Measurements from ENCODE around the gene SNRPE.

SNRPE gene

DNA sequence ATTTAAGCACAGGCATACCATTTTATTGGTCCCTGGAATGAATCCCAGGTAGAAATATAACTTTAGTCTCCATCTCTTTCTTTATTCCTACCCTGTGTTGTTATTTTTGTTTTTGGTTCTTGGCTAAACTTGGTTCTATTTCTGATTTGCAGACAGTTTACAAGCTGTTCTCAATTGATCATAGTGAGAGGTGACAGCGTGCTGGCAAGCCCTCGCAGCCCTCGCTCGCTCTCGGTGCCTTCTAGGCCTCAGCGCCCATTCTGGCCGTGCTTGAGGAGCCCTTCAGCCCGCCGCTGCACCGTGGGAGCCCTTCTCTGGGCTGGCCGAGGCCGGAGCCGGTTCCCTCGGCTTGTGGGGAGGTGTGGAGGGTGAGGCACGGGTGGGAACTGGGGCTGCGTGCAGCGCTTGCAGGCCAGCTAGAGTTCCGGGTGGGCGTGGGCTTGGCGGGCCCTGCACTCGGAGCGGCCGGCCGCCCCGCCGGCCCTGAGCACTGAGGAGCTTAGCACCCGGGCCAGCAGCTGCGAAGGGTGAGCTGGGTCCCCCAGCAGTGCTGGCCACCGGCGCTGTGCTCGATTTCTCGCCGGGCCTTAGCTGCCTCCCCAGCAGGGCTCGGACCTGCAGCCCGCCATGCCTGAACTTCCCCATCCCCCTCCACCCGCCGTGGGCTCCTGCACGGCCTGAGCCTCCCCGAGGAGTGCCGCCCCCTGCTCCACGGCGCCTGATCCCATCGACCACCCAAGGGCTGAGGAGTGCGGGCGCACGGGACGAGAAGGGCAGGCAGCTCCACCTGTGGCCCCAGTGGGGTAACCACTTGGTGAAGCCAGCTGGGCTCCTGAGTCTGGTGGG lies 38.7 kb downstream of the SNRPE start:
- TF ChIP-seq TAF1 (IDR thresholded peaks at IDR 0.05; ENCODE audit: low read depth, low read length) (no peak), POLR2A (IDR thresholded peaks at IDR 0.05; ENCODE audit: low read depth, low read length) (no peak), POLR2AphosphoS5 (IDR thresholded peaks at IDR 0.05; ENCODE audit: low read depth, low read length) (no peak), SPI1 (IDR thresholded peaks at IDR 0.05; ENCODE audit: low read depth, low read length) (no peak)
- no peak for FAIRE-seq

DNA sequence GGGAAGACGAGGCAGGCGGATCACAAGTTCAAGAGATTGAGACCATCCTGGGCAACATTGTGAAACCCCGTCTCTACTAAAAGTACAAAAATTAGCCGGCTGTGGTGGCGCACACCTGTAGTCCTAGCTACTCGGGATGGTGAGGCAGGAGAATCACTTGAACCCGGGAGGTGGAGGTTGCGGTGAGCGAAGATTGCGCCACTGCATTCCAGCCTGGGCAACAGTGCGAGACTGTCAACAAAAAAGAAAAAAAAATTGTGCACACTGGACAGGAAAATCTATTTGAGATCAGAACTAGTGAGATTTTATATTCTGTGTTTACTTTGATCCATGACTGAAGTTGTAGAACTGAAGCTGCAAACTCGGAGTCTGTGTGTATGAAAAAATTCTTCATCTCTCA lies 40.2 kb downstream of the SNRPE start:
- TF ChIP-seq SPI1 (IDR thresholded peaks at IDR 0.05; ENCODE audit: low read depth, low read length), result no peak
- TF ChIP-seq PAX5 (IDR thresholded peaks at IDR 0.05; ENCODE audit: insufficient read depth, low read length, severe bottlenecking), result no peak
- no peak for TF ChIP-seq POLR2AphosphoS5 (IDR thresholded peaks at IDR 0.05; ENCODE audit: low read depth, low read length)
- TF ChIP-seq POU2F2 (IDR thresholded peaks at IDR 0.05; ENCODE audit: low read depth, low read length), result no peak
- TF ChIP-seq TAF1 (IDR thresholded peaks at IDR 0.05; ENCODE audit: low read depth, low read length), result no peak
- no peak for TF ChIP-seq POLR2A (IDR thresholded peaks at IDR 0.05; ENCODE audit: low read depth, low read length)
- FAIRE-seq, result no peak
- no peak for DNase-seq (ENCODE audit: insufficient read length, low spot score)

More for the DNA sequence above, 38.7 kb downstream of the SNRPE start:
- no peak for DNase-seq (ENCODE audit: insufficient read length, low spot score)

- no peak for DNase-seq (ENCODE audit: insufficient read length, low spot score)
- FAIRE-seq, result no peak
- no peak for TF ChIP-seq SPI1 (IDR thresholded peaks at IDR 0.05; ENCODE audit: low read depth, low read length)
These were observed 43.9 kb downstream of the SNRPE start for GRCh38 chr1:203905275-203905674.

DNA sequence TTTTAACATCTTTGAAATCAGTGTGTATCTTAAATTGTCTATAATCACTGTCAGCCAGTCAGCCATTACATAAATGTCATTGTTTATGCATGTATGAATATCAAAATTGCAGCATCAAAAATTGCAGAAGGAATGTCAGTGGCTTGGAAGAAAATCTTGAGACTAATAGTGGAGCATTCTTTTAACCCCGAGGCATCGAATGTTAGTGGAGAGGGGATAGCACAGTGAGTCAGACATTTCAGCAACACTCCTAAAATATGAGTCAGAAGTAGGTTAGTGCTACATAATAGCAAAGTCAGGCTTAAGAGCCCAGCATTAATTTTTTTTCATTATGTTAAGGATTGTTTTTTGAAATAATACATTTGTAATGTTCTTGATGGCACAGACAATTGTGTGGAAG lies 45.5 kb downstream of the SNRPE start:
- DNase-seq (ENCODE audit: insufficient read length, low spot score) (no peak), FAIRE-seq (no peak)
- no peak for TF ChIP-seq TAF1 (IDR thresholded peaks at IDR 0.05; ENCODE audit: low read depth, low read length)
- no peak for TF ChIP-seq POLR2A (IDR thresholded peaks at IDR 0.05; ENCODE audit: low read depth, low read length)
- TF ChIP-seq SPI1 (IDR thresholded peaks at IDR 0.05; ENCODE audit: low read depth, low read length), result no peak
- no peak for TF ChIP-seq POLR2AphosphoS5 (IDR thresholded peaks at IDR 0.05; ENCODE audit: low read depth, low read length)
- no peak for TF ChIP-seq POU2F2 (IDR thresholded peaks at IDR 0.05; ENCODE audit: low read depth, low read length)
- no peak for TF ChIP-seq PAX5 (IDR thresholded peaks at IDR 0.05; ENCODE audit: insufficient read depth, low read length, severe bottlenecking)

- no peak for DNase-seq (ENCODE audit: insufficient read length, low spot score)
- no peak for FAIRE-seq
- TF ChIP-seq PAX5 (IDR thresholded peaks at IDR 0.05; ENCODE audit: insufficient read depth, low read length, severe bottlenecking) (no peak), POLR2AphosphoS5 (IDR thresholded peaks at IDR 0.05; ENCODE audit: low read depth, low read length) (no peak), POLR2A (IDR thresholded peaks at IDR 0.05; ENCODE audit: low read depth, low read length) (no peak), TAF1 (IDR thresholded peaks at IDR 0.05; ENCODE audit: low read depth, low read length) (no peak), SPI1 (IDR thresholded peaks at IDR 0.05; ENCODE audit: low read depth, low read length) (no peak), POU2F2 (IDR thresholded peaks at IDR 0.05; ENCODE audit: low read depth, low read length) (no peak)
These were observed 46.5 kb downstream of the SNRPE start for GRCh38 chr1:203907901-203908300.

GRCh38 chr1:203911806-203912205 lies 50.4 kb downstream of the SNRPE start:
- TF ChIP-seq TAF1 (IDR thresholded peaks at IDR 0.05; ENCODE audit: low read depth, low read length), result no peak
- no peak for FAIRE-seq
- DNase-seq (ENCODE audit: insufficient read length, low spot score), result no peak

DNA sequence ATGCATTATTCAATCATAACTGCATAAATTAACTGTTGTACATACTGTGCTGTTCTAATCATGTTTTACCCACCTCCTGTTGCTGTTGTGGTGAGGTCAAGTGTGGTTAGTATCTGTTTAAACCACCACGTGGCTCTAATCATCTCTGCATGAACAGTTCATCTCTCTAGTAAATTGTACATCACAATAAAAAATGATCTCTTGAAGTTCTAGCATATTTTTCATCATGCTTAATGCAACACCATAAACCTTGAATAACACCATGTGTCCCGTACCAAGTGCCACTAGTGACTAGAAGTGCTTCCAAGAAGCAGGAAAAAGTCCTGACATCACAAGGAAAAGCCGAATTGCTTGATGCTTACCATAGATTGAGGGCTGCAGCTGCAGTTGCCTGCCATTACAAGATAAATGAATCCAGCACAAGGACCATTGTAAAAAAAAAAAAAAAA lies 51.7 kb downstream of the SNRPE start:
- no peak for TF ChIP-seq POU2F2 (IDR thresholded peaks at IDR 0.05; ENCODE audit: low read depth, low read length)
- no peak for TF ChIP-seq PAX5 (IDR thresholded peaks at IDR 0.05; ENCODE audit: insufficient read depth, low read length, severe bottlenecking)
- TF ChIP-seq SPI1 (IDR thresholded peaks at IDR 0.05; ENCODE audit: low read depth, low read length), result no peak
- no peak for TF ChIP-seq POLR2A (IDR thresholded peaks at IDR 0.05; ENCODE audit: low read depth, low read length)
- no peak for TF ChIP-seq TAF1 (IDR thresholded peaks at IDR 0.05; ENCODE audit: low read depth, low read length)
- TF ChIP-seq POLR2AphosphoS5 (IDR thresholded peaks at IDR 0.05; ENCODE audit: low read depth, low read length), result no peak
- no peak for FAIRE-seq
- DNase-seq (ENCODE audit: insufficient read length, low spot score), result no peak

GRCh38 chr1:203914292-203914691 lies 52.9 kb downstream of the SNRPE start:
- no peak for DNase-seq (ENCODE audit: insufficient read length, low spot score)
- no peak for FAIRE-seq
- TF ChIP-seq POLR2A (IDR thresholded peaks at IDR 0.05; ENCODE audit: low read depth, low read length) (no peak), SPI1 (IDR thresholded peaks at IDR 0.05; ENCODE audit: low read depth, low read length) (no peak), POLR2AphosphoS5 (IDR thresholded peaks at IDR 0.05; ENCODE audit: low read depth, low read length) (no peak), POU2F2 (IDR thresholded peaks at IDR 0.05; ENCODE audit: low read depth, low read length) (no peak), PAX5 (IDR thresholded peaks at IDR 0.05; ENCODE audit: insufficient read depth, low read length, severe bottlenecking) (no peak), TAF1 (IDR thresholded peaks at IDR 0.05; ENCODE audit: low read depth, low read length) (no peak)

GRCh38 chr1:203915811-203916210 lies 54.4 kb downstream of the SNRPE start:
- FAIRE-seq (no peak), DNase-seq (ENCODE audit: insufficient read length, low spot score) (no peak)
- TF ChIP-seq POLR2AphosphoS5 (IDR thresholded peaks at IDR 0.05; ENCODE audit: low read depth, low read length) (no peak), POU2F2 (IDR thresholded peaks at IDR 0.05; ENCODE audit: low read depth, low read length) (no peak), TAF1 (IDR thresholded peaks at IDR 0.05; ENCODE audit: low read depth, low read length) (no peak), SPI1 (IDR thresholded peaks at IDR 0.05; ENCODE audit: low read depth, low read length) (no peak), PAX5 (IDR thresholded peaks at IDR 0.05; ENCODE audit: insufficient read depth, low read length, severe bottlenecking) (no peak), POLR2A (IDR thresholded peaks at IDR 0.05; ENCODE audit: low read depth, low read length) (no peak)

DNA sequence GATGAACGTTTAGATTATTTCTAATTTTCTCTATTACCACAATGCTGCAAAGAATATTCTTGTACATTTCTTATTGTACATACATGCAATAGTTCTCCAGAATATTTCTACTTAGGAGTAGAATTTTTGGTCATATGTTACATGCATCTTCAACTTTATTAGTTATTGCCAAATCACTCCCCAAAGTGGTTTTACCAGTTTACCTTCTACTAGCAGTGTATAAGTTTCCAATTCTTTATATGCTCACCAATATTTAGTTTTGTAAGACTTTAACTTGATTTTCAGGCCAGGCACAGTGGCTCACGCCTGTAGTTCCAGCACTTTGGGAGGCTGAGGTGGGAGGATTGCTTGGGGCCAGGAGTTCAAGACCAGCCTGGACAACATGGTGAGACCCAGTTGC lies 55.4 kb downstream of the SNRPE start:
- DNase-seq (ENCODE audit: insufficient read length, low spot score) (no peak), FAIRE-seq (no peak)
- TF ChIP-seq POLR2A (IDR thresholded peaks at IDR 0.05; ENCODE audit: low read depth, low read length) (no peak), POU2F2 (IDR thresholded peaks at IDR 0.05; ENCODE audit: low read depth, low read length) (no peak), PAX5 (IDR thresholded peaks at IDR 0.05; ENCODE audit: insufficient read depth, low read length, severe bottlenecking) (no peak), TAF1 (IDR thresholded peaks at IDR 0.05; ENCODE audit: low read depth, low read length) (no peak), SPI1 (IDR thresholded peaks at IDR 0.05; ENCODE audit: low read depth, low read length) (no peak), POLR2AphosphoS5 (IDR thresholded peaks at IDR 0.05; ENCODE audit: low read depth, low read length) (no peak)

Data from GM12891 (cell line).